Activated gamma-delta T cell treated with Interleukin-2 at 50 U/mL for 16 hours (primary cell): ENCODE results near the gene DNMT3A.

ENCODE experiments used
- DNase-seq: peaks from one replicate; pipeline ENCODE4 v3.0.0-alpha.2; 2020

DNMT3A gene

GRCh38 chr2:25197336-25198208 is 144.2 kb downstream of the DNMT3A start:
- DNase-seq: no peak

- no peak for DNase-seq
Observed at GRCh38 chr2:25194576-25195122, 147.1 kb downstream of the DNMT3A start.

GRCh38 chr2:25190536-25190935 is 151.2 kb downstream of the DNMT3A start:
- no peak for DNase-seq

- DNase-seq: no peak
Observed at GRCh38 chr2:25188405-25188804, 153.3 kb downstream of the DNMT3A start.

GRCh38 chr2:25187729-25188350 is 153.9 kb downstream of the DNMT3A start:
- no peak for DNase-seq

GRCh38 chr2:25184254-25184653 is 157.5 kb downstream of the DNMT3A start:
- no peak for DNase-seq

GRCh38 chr2:25178976-25179375 is 162.7 kb downstream of the DNMT3A start:
- DNase-seq: no peak
